SU-DHL-6 (cell line): ENCODE results near the gene CCDC136.

Experiments
- H2AFZ ChIP-seq: fragments of 200-600 bp; sonication (generic); 2 replicates; pipeline ENCODE4 v1.6.1; 2014; ENCODE audit warnings: low read depth, mild to moderate bottlenecking, moderate library complexity, mixed read lengths, antibody characterized with exemption, low read length; ENCODE audit not compliant: severe bottlenecking
- H3F3A ChIP-seq: fragments of 200-600 bp; shearing (Covaris generic); 2 replicates; pipeline ENCODE4 v1.6.0; 2016; ENCODE audit warnings: antibody characterized with exemption, mild to moderate bottlenecking; ENCODE audit not compliant: insufficient read depth
- H3K27ac ChIP-seq: fragments of 200-600 bp; sonication (generic); 2 replicates; pipeline ENCODE4 v1.5.1; 2016; ENCODE audit warnings: low read depth, mild to moderate bottlenecking, low read length, moderate library complexity, mixed read lengths
- H3K27me3 ChIP-seq: fragments of 200-600 bp; sonication (generic), shearing (Covaris generic); 2 replicates; pipeline ENCODE4 v1.6.0; 2014; ENCODE audit warnings: mild to moderate bottlenecking, low read length
- H3K36me3 ChIP-seq: fragments of 200-600 bp; sonication (generic); 2 replicates; pipeline ENCODE4 v1.6.1; 2014; ENCODE audit warnings: mild to moderate bottlenecking, low read length, mixed read lengths
- H3K4me2 ChIP-seq: fragments of 300-600, 200-600 bp; shearing (Covaris generic), sonication (generic); 2 replicates; pipeline ENCODE4 v1.6.0; 2014; ENCODE audit warnings: low read length, low read depth, mild to moderate bottlenecking; ENCODE audit not compliant: poor library complexity, severe bottlenecking
- H3K4me3 ChIP-seq: fragments of 200-600 bp; sonication (generic); 2 replicates; pipeline ENCODE4 v1.5.1; 2014; ENCODE audit warnings: antibody characterized with exemption, low read length, mild to moderate bottlenecking, mixed read lengths; ENCODE audit not compliant: insufficient read depth, poor library complexity, severe bottlenecking
- H3K79me2 ChIP-seq: fragments of 200-600 bp; sonication (generic); 2 replicates; pipeline ENCODE4 v1.6.1; 2014; ENCODE audit warnings: mild to moderate bottlenecking, low read length, moderate library complexity; ENCODE audit not compliant: insufficient read depth
- H3K9ac ChIP-seq: fragments of 200-600 bp; sonication (generic); 2 replicates; pipeline ENCODE4 v1.7.0; 2014; ENCODE audit warnings: mild to moderate bottlenecking, low read length
- H3K9me2 ChIP-seq: fragments of 200-600 bp; sonication (generic); replicated peaks from 2 replicates; pipeline ENCODE4 v1.6.1; 2014; ENCODE audit warnings: low read length; ENCODE audit not compliant: insufficient read depth
- H3K9me3 ChIP-seq: fragments of 200-600 bp; sonication (generic); 2 replicates; pipeline ENCODE4 v1.6.1; 2014; ENCODE audit warnings: low read length, mixed read lengths; ENCODE audit not compliant: insufficient read depth
- H4K20me1 ChIP-seq: fragments of 200-600 bp; sonication (generic); 2 replicates; pipeline ENCODE4 v1.6.1; 2014; ENCODE audit warnings: low read depth, mild to moderate bottlenecking, antibody characterized with exemption, low read length, moderate library complexity, mixed read lengths
- CTCF ChIP-seq: fragments of 200-600 bp; sonication (generic); IDR thresholded peaks from one replicate; pipeline ENCODE4 v1.5.1; 2017; ENCODE audit warnings: antibody characterized with exemption, mild to moderate bottlenecking, low read length, moderate library complexity; ENCODE audit not compliant: insufficient read depth, poor library complexity, severe bottlenecking
- EZH2phosphoT487 ChIP-seq: fragments of 200-600 bp; sonication (generic), shearing (Covaris generic); conservative IDR thresholded peaks from 2 replicates; pipeline ENCODE4 v1.6.1; 2018; ENCODE audit warnings: mild to moderate bottlenecking, antibody characterized with exemption, low read length, moderate library complexity, mixed read lengths

Gene CCDC136

GRCh38 chr7:128781851-128782250 is 9.9 kb upstream of the CCDC136 start:
- Histone ChIP-seq H3K36me3 (no peaks in the 10 kb centered on the region), H3K27me3 (no peaks in the 10 kb centered on the region)

GRCh38 chr7:128783143-128783861 is 8.5 kb upstream of the CCDC136 start:
- H3F3A ChIP-seq, result no peaks in the 10 kb centered on the region
- TF ChIP-seq CTCF, result no peak
- TF ChIP-seq EZH2phosphoT487, result no peak
- H3K4me3 ChIP-seq, result no peak overlapping the region
- no peaks in the 10 kb centered on the region for H3K36me3 ChIP-seq
- H3K9me3 ChIP-seq, result no peaks in the 10 kb centered on the region
- no peak overlapping the region for H3K9ac ChIP-seq
- no peak overlapping the region for H3K27ac ChIP-seq
- H3K27me3 ChIP-seq, result no peaks in the 10 kb centered on the region
- H3K79me2 ChIP-seq, result no peaks in the 10 kb centered on the region
- H2AFZ ChIP-seq, result no peak overlapping the region
- H3K9me2 ChIP-seq, result no peaks in the 10 kb centered on the region
- no peak overlapping the region for H3K4me2 ChIP-seq
- H4K20me1 ChIP-seq, result no peaks in the 10 kb centered on the region

More at GRCh38 chr7:128781851-128782250, 9.9 kb upstream of the CCDC136 start:
- Histone ChIP-seq H3F3A (no peaks in the 10 kb centered on the region), H3K9ac (no peak overlapping the region), H3K79me2 (no peaks in the 10 kb centered on the region), H3K9me2 (no peaks in the 10 kb centered on the region), H4K20me1 (no peaks in the 10 kb centered on the region), H3K27ac (no peak overlapping the region), H3K4me2 (no peak overlapping the region), H2AFZ (no peak overlapping the region), H3K9me3 (no peaks in the 10 kb centered on the region), H3K4me3 (no peak overlapping the region)
- no peak for TF ChIP-seq CTCF

GRCh38 chr7:128785738-128786137 is 6.0 kb upstream of the CCDC136 start:
- no peak overlapping the region for H2AFZ ChIP-seq
- no peaks in the 10 kb centered on the region for H3K36me3 ChIP-seq
- H3K27ac ChIP-seq, result no peak overlapping the region
- no peak for TF ChIP-seq CTCF
- no peaks in the 10 kb centered on the region for H3K79me2 ChIP-seq
- no peaks in the 10 kb centered on the region for H3K27me3 ChIP-seq
- no peaks in the 10 kb centered on the region for H4K20me1 ChIP-seq
- H3K4me3 ChIP-seq, result no peak overlapping the region
- no peaks in the 10 kb centered on the region for H3K9me3 ChIP-seq
- H3K4me2 ChIP-seq, result no peak overlapping the region
- H3K9ac ChIP-seq, result no peak overlapping the region
- no peaks in the 10 kb centered on the region for H3K9me2 ChIP-seq
- no peaks in the 10 kb centered on the region for H3F3A ChIP-seq
